Liver (tissue), 9 donors: Measurements from ENCODE around the gene THTPA. TPM values are rescaled to one million over a fixed set of nuclear protein-coding genes. Genes with fewer than 3 reads are reported as not detected.

ENCODE experiments used
- DNase-seq: peaks from one replicate; pipeline ENCODE4 v3.0.0-alpha.2; 2017; ENCODE audit warnings: low spot score
- H3K27ac ChIP-seq, 2 donors: one replicate each; pipeline ENCODE4 v1.7.0; 2013; ENCODE audit warnings: inconsistent platforms in 2 of 2, low read length in 2 of 2, control low read depth in 1 of 2, low read depth in 1 of 2, mild to moderate bottlenecking in 1 of 2
- H3K27me3 ChIP-seq, 4 donors: one replicate each; pipeline versions ENCODE4 v1.6.1 to v1.7.0; 2013; ENCODE audit warnings: low read length in 3 of 4, inconsistent platforms in 1 of 4, mild to moderate bottlenecking in 1 of 4, moderate library complexity in 1 of 4; ENCODE audit not compliant: control insufficient read depth in 4 of 4, insufficient read depth in 4 of 4
- H3K36me3 ChIP-seq, 4 donors: one replicate each; pipeline versions ENCODE4 v1.6.1 to v1.7.0; 2013; ENCODE audit warnings: low read length in 3 of 4, mild to moderate bottlenecking in 3 of 4, low read depth in 1 of 4, moderate library complexity in 1 of 4; ENCODE audit not compliant: control insufficient read depth in 4 of 4, insufficient read depth in 3 of 4
- H3K4me1 ChIP-seq, 4 donors: one replicate each; pipeline versions ENCODE4 v1.6.1 to v1.7.0; 2013; ENCODE audit warnings: low read length in 3 of 4, mild to moderate bottlenecking in 3 of 4, moderate library complexity in 1 of 4; ENCODE audit not compliant: control insufficient read depth in 4 of 4, insufficient read depth in 4 of 4
- H3K4me3 ChIP-seq, 3 donors: one replicate each; pipeline versions ENCODE4 v1.6.1 to v1.7.0; 2013; ENCODE audit warnings: low read length in 3 of 3, control low read depth in 1 of 3, low read depth in 1 of 3, mild to moderate bottlenecking in 1 of 3
- H3K9ac ChIP-seq, 2 donors: one replicate each; pipeline ENCODE4 v1.7.0; 2013; ENCODE audit warnings: low read length in 2 of 2, mild to moderate bottlenecking in 2 of 2, moderate library complexity in 2 of 2, control low read depth in 1 of 2, low read depth in 1 of 2
- H3K9me3 ChIP-seq, 4 donors: one replicate each; pipeline versions ENCODE4 v1.6.1 to v1.7.0; 2013; ENCODE audit warnings: low read length in 3 of 4; ENCODE audit not compliant: control insufficient read depth in 4 of 4
- ATF3 ChIP-seq: IDR thresholded peaks from 2 replicates; pipeline ENCODE4 v1.6.1; 2016; ENCODE audit warnings: antibody characterized with exemption
- CTCF ChIP-seq: fragments of 150-350 bp; IDR thresholded peaks from 2 replicates; pipeline ENCODE4 v1.5.1; 2017; ENCODE audit warnings: improper control_type of control experiment, low read depth, low read length; ENCODE audit not compliant: missing input control
- EGR1 ChIP-seq, 2 donors: IDR thresholded peaks; 2 replicates each; pipeline ENCODE4 v1.6.1; 2016 to 2018; ENCODE audit warnings: antibody characterized with exemption in 2 of 2, low read depth in 2 of 2
- FOXA1 ChIP-seq: IDR thresholded peaks from 2 replicates; pipeline ENCODE4 v1.6.1; 2016; ENCODE audit warnings: antibody characterized with exemption
- FOXA2 ChIP-seq: IDR thresholded peaks from 2 replicates; pipeline ENCODE4 v1.6.1; 2016; ENCODE audit warnings: antibody characterized with exemption
- GABPA ChIP-seq, 2 donors: IDR thresholded peaks in 1 of 2; conservative IDR thresholded peaks in 1 of 2; 2 replicates each; pipeline ENCODE4 v1.6.1; 2016; ENCODE audit warnings: antibody characterized with exemption in 2 of 2, mild to moderate bottlenecking in 1 of 2, moderate library complexity in 1 of 2
- HNF4A ChIP-seq, 2 donors: conservative IDR thresholded peaks; 2 replicates each; pipeline ENCODE4 v1.6.1; 2016; ENCODE audit warnings: antibody characterized with exemption in 2 of 2, mild to moderate bottlenecking in 2 of 2
- HNF4G ChIP-seq: IDR thresholded peaks from 2 replicates; pipeline ENCODE4 v1.6.1; 2016; ENCODE audit warnings: antibody characterized with exemption
- JUND ChIP-seq, 2 donors: IDR thresholded peaks; 2 replicates each; pipeline ENCODE4 v1.6.1; 2016; ENCODE audit warnings: antibody characterized with exemption in 2 of 2
- NR2F2 ChIP-seq: IDR thresholded peaks from 2 replicates; pipeline ENCODE4 v1.6.1; 2016; ENCODE audit warnings: antibody characterized with exemption
- RAD21 ChIP-seq, 2 donors: IDR thresholded peaks; 2 replicates each; pipeline ENCODE4 v1.6.1; 2016; ENCODE audit warnings: antibody characterized with exemption in 2 of 2, mild to moderate bottlenecking in 2 of 2
- RXRA ChIP-seq, 2 donors: IDR thresholded peaks; 2 replicates each; pipeline ENCODE4 v1.6.1; 2017 to 2018; ENCODE audit warnings: antibody characterized with exemption in 2 of 2, mild to moderate bottlenecking in 1 of 2
- SP1 ChIP-seq: IDR thresholded peaks from 2 replicates; pipeline ENCODE4 v1.6.1; 2018; ENCODE audit warnings: antibody characterized with exemption, mild to moderate bottlenecking
- TAF1 ChIP-seq: conservative IDR thresholded peaks from 2 replicates; pipeline ENCODE4 v1.6.1; 2016; ENCODE audit warnings: antibody characterized with exemption, mild to moderate bottlenecking
- YY1 ChIP-seq: IDR thresholded peaks from 2 replicates; pipeline ENCODE4 v1.6.1; 2016; ENCODE audit warnings: antibody characterized with exemption, mild to moderate bottlenecking
- WGBS: extraction: QIAGEN DNeasy Blood & Tissue Kit; methylation state at CpG from one replicate; pipeline ENCODE4 v1.1.7; 2013; 5-methylcytosine and 5-hydroxymethylcytosine counted together
- polyA plus RNA-seq, 2 donors: library from polyadenylated mRNA; stranded (reverse) in 1 of 2; unstranded in 1 of 2; fragments of 200-250 nt in 1 of 2; fragments of >200 nt in 1 of 2; fragmentation: Nextera tagmentation in 1 of 2; extraction: Ambion mirVana in 1 of 2; gene quantifications; one replicate each; pipeline versions ENCODE4 v1.2.1 to v1.2.3, GENCODE V29; 2013 to 2015
- total RNA-seq, 2 donors: library from RNA; depleted of rRNA; stranded (reverse); fragments of >200 nt; gene quantifications; one replicate each; pipeline ENCODE4 v1.2.3, GENCODE V29; 2014
- TF ChIP-seq, protein P1 (sequence below): IDR thresholded peaks from 2 replicates; pipeline ENCODE4 v1.6.1; 2016; ENCODE audit warnings: antibody characterized with exemption
- TF ChIP-seq, protein P2 (sequence below): IDR thresholded peaks from 2 replicates; pipeline ENCODE4 v1.6.1; 2016; ENCODE audit warnings: antibody characterized with exemption, mild to moderate bottlenecking
- TF ChIP-seq, protein P3 (sequence below): IDR thresholded peaks from 2 replicates; pipeline ENCODE4 v1.6.1; 2016; ENCODE audit warnings: antibody characterized with exemption
- donor health status: healthy.
- donor health status: healthy.
- donor health status: healthy.
- donor health status: healthy.
- donor health status: healthy.

The THTPA gene
- total and polyA plus RNA-seq, 4 donors: 7.3 to 19.8 (median 9.9) TPM

DNA sequence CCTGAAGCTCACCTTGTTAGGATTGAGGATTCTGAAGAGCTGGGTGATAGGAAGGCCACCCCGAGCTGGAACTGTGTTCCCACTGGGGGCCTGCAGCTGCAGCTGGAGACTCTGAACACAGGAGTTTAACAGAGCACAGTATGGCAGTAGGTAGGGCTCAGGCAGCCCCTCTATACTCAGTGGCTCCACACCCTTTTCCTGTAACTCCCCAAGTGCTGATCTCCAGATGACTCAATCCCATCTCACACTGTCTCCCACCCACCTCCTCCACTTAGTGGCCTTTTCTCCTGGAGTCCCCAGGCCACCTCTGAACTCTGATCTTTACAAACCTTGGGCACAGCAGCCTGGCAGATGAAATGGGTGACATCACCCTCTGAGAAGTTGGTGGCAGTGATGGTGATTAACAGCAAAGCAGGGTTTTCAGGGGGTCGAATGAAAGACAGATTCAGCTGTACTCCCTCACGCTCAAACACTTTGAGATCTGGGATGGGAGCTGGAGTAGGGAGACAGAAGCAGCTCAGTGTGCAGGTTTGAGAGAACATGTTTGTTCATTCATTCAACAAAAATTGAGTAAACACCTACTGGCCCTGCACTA is 4.0 kb downstream of the THTPA start:
- no peak for TF ChIP-seq CTCF
- TF ChIP-seq, protein P1, sequence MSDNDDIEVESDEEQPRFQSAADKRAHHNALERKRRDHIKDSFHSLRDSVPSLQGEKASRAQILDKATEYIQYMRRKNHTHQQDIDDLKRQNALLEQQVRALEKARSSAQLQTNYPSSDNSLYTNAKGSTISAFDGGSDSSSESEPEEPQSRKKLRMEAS: no peak
- no peak for TF ChIP-seq YY1
- no peak for TF ChIP-seq GABPA (IDR thresholded peaks at IDR 0.05 in 1 of 2, conservative IDR thresholded peaks at IDR 0.05 in 1 of 2)
- TF ChIP-seq HNF4A (conservative IDR thresholded peaks at IDR 0.05): no peak
- no peak for TF ChIP-seq ATF3
- TF ChIP-seq EGR1 (IDR thresholded peaks at IDR 0.05; ENCODE audit: low read depth in 2 of 2): no peak
- no peak for TF ChIP-seq RXRA (IDR thresholded peaks at IDR 0.05)
- H3K9me3 ChIP-seq: no peaks in the 10 kb centered on the region
- DNase-seq: no peak
- peaks cover 4 to 30% (median 25%) of the 10 kb centered on the region in 4 donors for H3K4me1 ChIP-seq
- no peak overlapping the region for H3K27ac ChIP-seq
- no peaks in the 10 kb centered on the region for H3K27me3 ChIP-seq
- no peak overlapping the region for H3K4me3 ChIP-seq
- H3K36me3 ChIP-seq: peaks cover 4 to 19% (median 8%) of the 10 kb centered on the region in 4 donors
- WGBS: 90% methylated on average over 3 of the region's 3 CpGs
- H3K9ac ChIP-seq: no peak overlapping the region

GRCh38 chr14:23561259-23561658 is 5.2 kb downstream of the THTPA start:
- Histone ChIP-seq H3K9ac (no peak overlapping the region), H3K4me3 (no peak overlapping the region), H3K4me1 (peaks cover 4 to 25% (median 23%) of the 10 kb centered on the region in 4 donors), H3K9me3 (no peaks in the 10 kb centered on the region), H3K27me3 (no peaks in the 10 kb centered on the region), H3K27ac (no peak overlapping the region), H3K36me3 (peaks cover 4 to 19% (median 8%) of the 10 kb centered on the region in 4 donors)
- no peak for DNase-seq
- 94% methylated on average over 2 of the region's 2 CpGs for WGBS
- TF ChIP-seq GABPA (IDR thresholded peaks at IDR 0.05 in 1 of 2, conservative IDR thresholded peaks at IDR 0.05 in 1 of 2): no peak
- TF ChIP-seq FOXA1: no peak
- no peak for TF ChIP-seq RAD21 (IDR thresholded peaks at IDR 0.05)
- no peak for TF ChIP-seq TAF1
- TF ChIP-seq, protein P2, sequence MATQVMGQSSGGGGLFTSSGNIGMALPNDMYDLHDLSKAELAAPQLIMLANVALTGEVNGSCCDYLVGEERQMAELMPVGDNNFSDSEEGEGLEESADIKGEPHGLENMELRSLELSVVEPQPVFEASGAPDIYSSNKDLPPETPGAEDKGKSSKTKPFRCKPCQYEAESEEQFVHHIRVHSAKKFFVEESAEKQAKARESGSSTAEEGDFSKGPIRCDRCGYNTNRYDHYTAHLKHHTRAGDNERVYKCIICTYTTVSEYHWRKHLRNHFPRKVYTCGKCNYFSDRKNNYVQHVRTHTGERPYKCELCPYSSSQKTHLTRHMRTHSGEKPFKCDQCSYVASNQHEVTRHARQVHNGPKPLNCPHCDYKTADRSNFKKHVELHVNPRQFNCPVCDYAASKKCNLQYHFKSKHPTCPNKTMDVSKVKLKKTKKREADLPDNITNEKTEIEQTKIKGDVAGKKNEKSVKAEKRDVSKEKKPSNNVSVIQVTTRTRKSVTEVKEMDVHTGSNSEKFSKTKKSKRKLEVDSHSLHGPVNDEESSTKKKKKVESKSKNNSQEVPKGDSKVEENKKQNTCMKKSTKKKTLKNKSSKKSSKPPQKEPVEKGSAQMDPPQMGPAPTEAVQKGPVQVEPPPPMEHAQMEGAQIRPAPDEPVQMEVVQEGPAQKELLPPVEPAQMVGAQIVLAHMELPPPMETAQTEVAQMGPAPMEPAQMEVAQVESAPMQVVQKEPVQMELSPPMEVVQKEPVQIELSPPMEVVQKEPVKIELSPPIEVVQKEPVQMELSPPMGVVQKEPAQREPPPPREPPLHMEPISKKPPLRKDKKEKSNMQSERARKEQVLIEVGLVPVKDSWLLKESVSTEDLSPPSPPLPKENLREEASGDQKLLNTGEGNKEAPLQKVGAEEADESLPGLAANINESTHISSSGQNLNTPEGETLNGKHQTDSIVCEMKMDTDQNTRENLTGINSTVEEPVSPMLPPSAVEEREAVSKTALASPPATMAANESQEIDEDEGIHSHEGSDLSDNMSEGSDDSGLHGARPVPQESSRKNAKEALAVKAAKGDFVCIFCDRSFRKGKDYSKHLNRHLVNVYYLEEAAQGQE: no peak
- no peak for TF ChIP-seq SP1
- no peak for TF ChIP-seq RXRA (IDR thresholded peaks at IDR 0.05)
- TF ChIP-seq EGR1 (IDR thresholded peaks at IDR 0.05; ENCODE audit: low read depth in 2 of 2): no peak
- no peak for TF ChIP-seq YY1
- TF ChIP-seq JUND (IDR thresholded peaks at IDR 0.05): no peak
- TF ChIP-seq CTCF: no peak
- no peak for TF ChIP-seq ATF3
- TF ChIP-seq NR2F2: no peak
- no peak for TF ChIP-seq HNF4G
- TF ChIP-seq, protein P3, sequence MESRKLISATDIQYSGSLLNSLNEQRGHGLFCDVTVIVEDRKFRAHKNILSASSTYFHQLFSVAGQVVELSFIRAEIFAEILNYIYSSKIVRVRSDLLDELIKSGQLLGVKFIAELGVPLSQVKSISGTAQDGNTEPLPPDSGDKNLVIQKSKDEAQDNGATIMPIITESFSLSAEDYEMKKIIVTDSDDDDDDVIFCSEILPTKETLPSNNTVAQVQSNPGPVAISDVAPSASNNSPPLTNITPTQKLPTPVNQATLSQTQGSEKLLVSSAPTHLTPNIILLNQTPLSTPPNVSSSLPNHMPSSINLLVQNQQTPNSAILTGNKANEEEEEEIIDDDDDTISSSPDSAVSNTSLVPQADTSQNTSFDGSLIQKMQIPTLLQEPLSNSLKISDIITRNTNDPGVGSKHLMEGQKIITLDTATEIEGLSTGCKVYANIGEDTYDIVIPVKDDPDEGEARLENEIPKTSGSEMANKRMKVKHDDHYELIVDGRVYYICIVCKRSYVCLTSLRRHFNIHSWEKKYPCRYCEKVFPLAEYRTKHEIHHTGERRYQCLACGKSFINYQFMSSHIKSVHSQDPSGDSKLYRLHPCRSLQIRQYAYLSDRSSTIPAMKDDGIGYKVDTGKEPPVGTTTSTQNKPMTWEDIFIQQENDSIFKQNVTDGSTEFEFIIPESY: no peak
- TF ChIP-seq, protein P1: no peak
- no peak for TF ChIP-seq HNF4A (conservative IDR thresholded peaks at IDR 0.05)
- no peak for TF ChIP-seq FOXA2
